B cell (primary cell): Measurements from ENCODE around the gene MBD1.
A peak's percentile ranks its signal among the peaks of the same experiment; 100 is the strongest.

Experiments used
- EZH2 ChIP-seq: IDR thresholded peaks from 2 replicates; pipeline ENCODE4 v1.6.1; 2012; ENCODE audit warnings: borderline replicate concordance, low read depth, mild to moderate bottlenecking, moderate library complexity, low read length; ENCODE audit not compliant: insufficient read depth, poor library complexity, severe bottlenecking
- TF ChIP-seq, protein P1 (sequence below): fragments of 200-600 bp; IDR thresholded peaks from one replicate; pipeline ENCODE4 v1.8.0; 2022; ENCODE audit warnings: antibody characterized with exemption, mild to moderate bottlenecking

DNA sequence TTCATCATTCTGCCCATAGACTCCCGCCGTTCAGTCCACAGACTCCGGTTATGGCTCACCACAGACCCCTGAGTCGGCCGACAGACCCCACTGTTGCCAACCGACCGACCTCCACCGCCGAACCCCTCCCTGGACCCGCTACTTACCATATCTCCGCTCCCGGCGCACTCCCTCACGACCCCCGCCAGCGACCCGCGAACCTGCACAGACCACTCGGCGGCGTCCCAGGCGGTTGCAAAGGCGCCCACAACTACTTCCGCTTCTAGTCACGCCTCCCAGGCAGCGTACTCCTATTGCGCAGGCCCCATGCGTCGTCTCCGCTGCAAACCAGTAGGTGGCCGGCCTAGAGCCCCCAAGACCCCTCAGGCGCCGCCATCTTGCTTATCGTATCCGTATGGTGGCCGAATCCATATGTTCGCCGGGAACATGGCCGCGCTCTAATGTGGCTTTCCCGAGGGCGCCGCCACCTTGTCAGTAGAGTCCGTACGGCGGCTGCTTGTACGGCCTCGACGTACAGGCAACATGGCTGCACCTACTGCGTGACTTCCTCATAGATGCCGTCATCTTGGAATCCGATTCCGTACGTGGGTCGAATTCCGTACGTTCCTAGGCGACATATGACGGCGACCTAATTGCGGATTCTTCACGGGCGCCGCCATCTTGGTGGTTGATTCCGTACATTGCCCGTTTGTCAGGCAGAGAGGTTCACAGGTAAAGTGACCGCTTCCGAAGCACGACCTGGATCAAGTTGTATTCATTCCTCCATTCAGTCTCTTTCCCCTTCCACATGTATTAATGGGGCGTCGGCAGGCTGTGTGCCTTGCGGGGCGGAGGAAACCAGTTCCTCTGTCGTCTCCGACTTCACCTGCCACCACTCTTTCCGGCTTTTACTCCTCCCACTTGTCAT, 6.4 kb upstream of the MBD1 start, which contains the start of gene CXXC1:
- TF ChIP-seq, protein P1, sequence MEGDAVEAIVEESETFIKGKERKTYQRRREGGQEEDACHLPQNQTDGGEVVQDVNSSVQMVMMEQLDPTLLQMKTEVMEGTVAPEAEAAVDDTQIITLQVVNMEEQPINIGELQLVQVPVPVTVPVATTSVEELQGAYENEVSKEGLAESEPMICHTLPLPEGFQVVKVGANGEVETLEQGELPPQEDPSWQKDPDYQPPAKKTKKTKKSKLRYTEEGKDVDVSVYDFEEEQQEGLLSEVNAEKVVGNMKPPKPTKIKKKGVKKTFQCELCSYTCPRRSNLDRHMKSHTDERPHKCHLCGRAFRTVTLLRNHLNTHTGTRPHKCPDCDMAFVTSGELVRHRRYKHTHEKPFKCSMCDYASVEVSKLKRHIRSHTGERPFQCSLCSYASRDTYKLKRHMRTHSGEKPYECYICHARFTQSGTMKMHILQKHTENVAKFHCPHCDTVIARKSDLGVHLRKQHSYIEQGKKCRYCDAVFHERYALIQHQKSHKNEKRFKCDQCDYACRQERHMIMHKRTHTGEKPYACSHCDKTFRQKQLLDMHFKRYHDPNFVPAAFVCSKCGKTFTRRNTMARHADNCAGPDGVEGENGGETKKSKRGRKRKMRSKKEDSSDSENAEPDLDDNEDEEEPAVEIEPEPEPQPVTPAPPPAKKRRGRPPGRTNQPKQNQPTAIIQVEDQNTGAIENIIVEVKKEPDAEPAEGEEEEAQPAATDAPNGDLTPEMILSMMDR: peak; percentile 42
- TF ChIP-seq EZH2: no peak
